Ishikawa (cell line): Measurements from ENCODE around the gene GRIP2.

Experiments
- CEBPB ChIP-seq: IDR thresholded peaks from 2 replicates; pipeline ENCODE4 v1.6.1; 2012
- CREB1 ChIP-seq: IDR thresholded peaks from 2 replicates; pipeline ENCODE4 v1.6.1; 2012; ENCODE audit warnings: low read depth
- EGR1 ChIP-seq: IDR thresholded peaks from 2 replicates; pipeline ENCODE4 v1.6.1; 2012
- EP300 ChIP-seq: IDR thresholded peaks from 2 replicates; pipeline ENCODE4 v1.6.1; 2012; ENCODE audit warnings: borderline replicate concordance
- FOXM1 ChIP-seq: IDR thresholded peaks from 2 replicates; pipeline ENCODE4 v1.6.1; 2012; ENCODE audit warnings: low read depth, borderline replicate concordance
- MAX ChIP-seq: IDR thresholded peaks from 2 replicates; pipeline ENCODE4 v1.6.1; 2012
- NFIC ChIP-seq: IDR thresholded peaks from 2 replicates; pipeline ENCODE4 v1.6.1; 2012
- RAD21 ChIP-seq: IDR thresholded peaks from 2 replicates; pipeline ENCODE4 v1.6.1; 2012; ENCODE audit warnings: low read depth
- REST ChIP-seq: IDR thresholded peaks from 2 replicates; pipeline ENCODE4 v1.6.1; 2012; ENCODE audit warnings: low read depth, mild to moderate bottlenecking
- TAF1 ChIP-seq: IDR thresholded peaks from 2 replicates; pipeline ENCODE4 v1.6.1; 2012; ENCODE audit warnings: low read depth, mild to moderate bottlenecking
- TCF12 ChIP-seq: IDR thresholded peaks from 2 replicates; pipeline ENCODE4 v1.6.1; 2012; ENCODE audit warnings: low read depth
- TEAD4 ChIP-seq: IDR thresholded peaks from 2 replicates; pipeline ENCODE4 v1.6.1; 2012
- USF1 ChIP-seq: IDR thresholded peaks from 2 replicates; pipeline ENCODE4 v1.6.1; 2012
- YY1 ChIP-seq: IDR thresholded peaks from 2 replicates; pipeline ENCODE4 v1.6.1; 2012; ENCODE audit warnings: low read depth
- ZBTB7A ChIP-seq: IDR thresholded peaks from 2 replicates; pipeline ENCODE4 v1.6.1; 2012; ENCODE audit warnings: low read depth

GRIP2 gene

GRCh38 chr3:14534516-14535191, 5.5 kb downstream of the GRIP2 start:
- no peak for TF ChIP-seq CREB1
- no peak for TF ChIP-seq REST
- no peak for TF ChIP-seq TAF1
- TF ChIP-seq EP300 = no peak
- no peak for TF ChIP-seq FOXM1
- TF ChIP-seq ZBTB7A = no peak
- TF ChIP-seq CEBPB = no peak
- TF ChIP-seq USF1 = no peak
- no peak for TF ChIP-seq MAX
- TF ChIP-seq EGR1 = no peak
- TF ChIP-seq TEAD4 = no peak
- TF ChIP-seq RAD21 = no peak
- no peak for TF ChIP-seq NFIC
- no peak for TF ChIP-seq YY1
- TF ChIP-seq TCF12 = no peak

GRCh38 chr3:14533457-14533958, 6.6 kb downstream of the GRIP2 start:
- TF ChIP-seq RAD21 (no peak), YY1 (no peak), MAX (no peak), FOXM1 (no peak), ZBTB7A (no peak), TCF12 (no peak), REST (no peak), EGR1 (no peak), TEAD4 (no peak), CEBPB (no peak), EP300 (no peak), CREB1 (no peak), TAF1 (no peak), USF1 (no peak), NFIC (no peak)

- TF ChIP-seq YY1 (0 out of 2 replicates have a peak, but pooled peaks have one; percentile 28), NFIC (peak; percentile 85), TEAD4 (no peak), TAF1 (no peak), TCF12 (0 out of 2 replicates have a peak, but pooled peaks have one; percentile 12), EP300 (no peak; the same call in 1 of the 2 replicates)
Observed at GRCh38 chr3:14532691-14533456, 7.3 kb downstream of the GRIP2 start.

GRCh38 chr3:14531856-14532395, 8.2 kb downstream of the GRIP2 start:
- TF ChIP-seq CEBPB (no peak), NFIC (no peak), EGR1 (no peak)

GRCh38 chr3:14528081-14528480, 12.1 kb downstream of the GRIP2 start:
- TF ChIP-seq TAF1 (no peak), RAD21 (no peak), USF1 (no peak), TEAD4 (no peak), CEBPB (no peak), MAX (no peak), CREB1 (no peak), ZBTB7A (no peak), EP300 (no peak), TCF12 (no peak), REST (no peak), FOXM1 (no peak), EGR1 (no peak), NFIC (no peak), YY1 (no peak)
